Common myeloid progenitor, CD34-positive (primary cell): Measurements from ENCODE around the gene UST.

Source experiments
- CTCF ChIA-PET: fragments of 350-600 bp; sonication (Branson Sonifier 250); formaldehyde crosslinking; loops from one replicate; lab custom pipeline; 2021; ENCODE audit warnings: antibody characterized with exemption; lab: Charles Lee
- POLR2A ChIA-PET: fragments of 350-600 bp; sonication (Branson Sonifier 250); formaldehyde crosslinking; loops from one replicate; lab custom pipeline; 2021; ENCODE audit warnings: antibody characterized with exemption; lab: Charles Lee
- DNase-seq, 3 donors: peaks; one replicate each; pipeline versions ENCODE4 v3.0.0 to v3.0.0-alpha.2; 2013
- H3K27ac ChIP-seq, 2 experiments: 1 replicate in 1 of 2; 2 replicates in 1 of 2; pipeline ENCODE4 v1.7.0; 2013; ENCODE audit warnings: inconsistent platforms in 2 of 2, low read length in 2 of 2, mild to moderate bottlenecking in 2 of 2, low read depth in 1 of 2, moderate library complexity in 1 of 2; ENCODE audit not compliant: severe bottlenecking in 2 of 2, insufficient read depth in 1 of 2, poor library complexity in 1 of 2
- H3K27me3 ChIP-seq, 5 experiments: replicated peaks in 2 of 5; 1 replicate in 3 of 5; 2 replicates in 2 of 5; pipeline versions ENCODE4 v1.6.1 to v1.7.0; 2013; ENCODE audit warnings: low read length in 4 of 5, mild to moderate bottlenecking in 2 of 5, moderate library complexity in 2 of 5, inconsistent platforms in 1 of 5; ENCODE audit not compliant: insufficient read depth in 5 of 5, control insufficient read depth in 4 of 5
- H3K36me3 ChIP-seq, 4 experiments: 1 replicate in 2 of 4; 2 replicates in 2 of 4; pipeline versions ENCODE4 v1.6.1 to v1.7.0; 2013; ENCODE audit warnings: low read length in 3 of 4, control low read depth in 1 of 4, mild to moderate bottlenecking in 1 of 4; ENCODE audit not compliant: control insufficient read depth in 4 of 4, insufficient read depth in 4 of 4
- H3K4me1 ChIP-seq, 4 experiments: 1 replicate in 3 of 4; 2 replicates in 1 of 4; pipeline versions ENCODE4 v1.6.1 to v1.7.1; 2013; ENCODE audit warnings: low read length in 3 of 4, mild to moderate bottlenecking in 3 of 4, control low read depth in 1 of 4, inconsistent platforms in 1 of 4, moderate library complexity in 1 of 4; ENCODE audit not compliant: control insufficient read depth in 4 of 4, insufficient read depth in 4 of 4; ENCODE audit errors: control extremely low read depth in 1 of 4
- H3K4me3 ChIP-seq, 7 experiments: 1 replicate in 4 of 7; 2 replicates in 3 of 7; pipeline versions ENCODE4 v1.5.1 to v1.7.0; 2013; ENCODE audit warnings: mild to moderate bottlenecking in 7 of 7, low read length in 6 of 7, moderate library complexity in 6 of 7, inconsistent platforms in 2 of 7, low read depth in 2 of 7, control low read depth in 1 of 7; ENCODE audit not compliant: insufficient read depth in 4 of 7, control insufficient read depth in 1 of 7; ENCODE audit errors: extremely low read depth in 1 of 7
- H3K9me3 ChIP-seq, 5 experiments: 1 replicate in 4 of 5; 2 replicates in 1 of 5; pipeline versions ENCODE4 v1.6.1 to v1.7.1; 2013; ENCODE audit warnings: low read length in 4 of 5, mild to moderate bottlenecking in 2 of 5, inconsistent platforms in 1 of 5, low read depth in 1 of 5, moderate library complexity in 1 of 5; ENCODE audit not compliant: control insufficient read depth in 4 of 5, insufficient read depth in 2 of 5; ENCODE audit errors: control extremely low read depth in 1 of 5
- WGBS: methylation state at CpG from one replicate; pipeline ENCODE4 v1.1.5; 2013; ENCODE audit not compliant: insufficient coverage; 5-methylcytosine and 5-hydroxymethylcytosine counted together

UST gene

DNA sequence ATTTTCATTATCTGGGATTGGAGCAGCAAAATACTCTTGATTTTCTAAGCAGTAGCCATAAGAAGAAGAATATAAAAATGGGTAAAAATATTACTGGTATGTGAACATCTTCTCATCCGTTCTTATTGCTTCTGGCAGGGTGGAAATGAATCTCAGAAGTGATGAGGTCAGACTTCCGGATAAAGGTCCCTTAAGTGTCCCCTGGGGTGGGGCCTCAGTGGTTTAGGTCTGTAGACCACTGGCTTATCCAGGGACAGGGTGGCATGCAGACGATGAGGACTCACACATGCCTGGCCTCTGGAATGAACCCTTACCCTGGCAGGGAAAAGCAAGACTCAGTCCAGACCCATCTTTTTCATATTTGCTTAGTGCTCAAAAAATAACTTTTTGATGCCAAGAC lies 143.3 kb downstream of the UST start:
- DNase-seq = no peak
- ChIA-PET POLR2A (interaction anchor here (0.7 kb wide), 1 partner anchor 578 kb away, joined by 4 read pairs; no protein-coding TSS in a partner anchor), CTCF (no interaction called here)
- no peaks in the 10 kb centered on the region for H3K27me3 ChIP-seq
- no peak overlapping the region for H3K27ac ChIP-seq
- WGBS = 100% methylated on average over 2 of the region's 3 CpGs
- H3K4me3 ChIP-seq = no peak overlapping the region
- no peaks in the 10 kb centered on the region for H3K36me3 ChIP-seq
- no peaks in the 10 kb centered on the region for H3K9me3 ChIP-seq
- H3K4me1 ChIP-seq = peaks cover 2 to 15% (median 5%) of the 10 kb centered on the region in 4 experiments

DNA sequence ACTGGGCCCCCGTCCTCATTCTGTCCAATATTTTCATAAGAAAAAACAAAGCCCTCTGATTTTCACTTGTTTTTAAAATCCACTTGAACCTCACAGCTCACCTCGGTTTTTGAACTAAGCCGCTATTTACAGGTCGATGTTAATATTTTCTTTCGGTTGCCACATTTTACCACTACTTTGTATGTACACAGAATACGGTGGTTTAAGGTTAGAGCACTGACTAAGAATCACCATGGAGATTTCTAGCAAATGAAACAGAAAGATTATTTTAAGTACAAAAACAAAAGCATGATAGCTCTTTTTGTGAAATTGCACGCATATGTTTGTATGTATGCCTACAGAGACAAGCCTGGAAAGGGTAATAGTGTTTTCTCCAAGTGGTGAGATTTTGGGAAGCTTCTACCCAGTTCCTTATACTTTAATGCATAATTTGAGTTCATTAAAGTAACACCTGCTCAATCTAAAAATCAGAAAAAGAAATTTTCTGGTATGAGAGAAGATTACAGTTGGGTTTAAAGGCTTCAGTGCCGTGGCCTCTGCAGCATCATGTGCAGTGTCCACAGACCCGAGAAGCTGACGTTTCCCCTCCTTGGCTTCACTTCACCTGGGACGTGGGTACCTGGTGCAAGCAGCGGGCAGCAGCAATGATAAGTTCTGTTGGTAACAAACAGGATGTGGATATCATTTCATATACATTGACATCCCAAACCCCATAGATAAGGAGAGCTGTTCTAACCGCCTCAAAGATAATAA lies 144.0 kb downstream of the UST start:
- CTCF ChIA-PET = no interaction called here
- H3K27ac ChIP-seq = no peak overlapping the region
- no peaks in the 10 kb centered on the region for H3K9me3 ChIP-seq
- peaks cover 1 to 8% (median 2%) of the 10 kb centered on the region in 4 experiments for H3K4me1 ChIP-seq
- H3K4me3 ChIP-seq = no peak overlapping the region
- POLR2A ChIA-PET = no interaction called here
- H3K27me3 ChIP-seq = no peaks in the 10 kb centered on the region
- DNase-seq = no peak
- no peaks in the 10 kb centered on the region for H3K36me3 ChIP-seq
- WGBS = 96% methylated on average over 4 of the region's 13 CpGs

DNA sequence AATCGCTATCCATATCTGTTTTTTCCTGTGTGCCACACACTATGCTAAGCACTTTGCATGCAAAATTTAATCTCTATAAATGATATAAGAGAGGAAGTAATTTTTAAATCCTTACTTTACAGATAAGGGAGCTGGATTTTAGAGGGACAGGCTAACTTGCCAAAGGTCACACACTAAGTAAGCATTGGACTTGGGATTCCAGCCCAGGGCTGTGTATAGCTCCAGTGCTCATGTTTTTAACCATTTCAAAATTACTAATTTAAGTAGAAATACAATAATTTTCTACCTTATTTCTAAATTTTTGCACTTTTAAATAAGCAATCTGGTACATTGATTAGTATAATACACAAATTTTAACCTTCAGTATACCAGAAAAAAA lies 144.6 kb downstream of the UST start:
- H3K9me3 ChIP-seq = no peaks in the 10 kb centered on the region
- no peak overlapping the region for H3K4me3 ChIP-seq
- no peak overlapping the region for H3K27ac ChIP-seq
- ChIA-PET CTCF (no interaction called here), POLR2A (no interaction called here)
- no CpG with 5 or more reads among the region's 1 CpG for WGBS
- H3K27me3 ChIP-seq = no peaks in the 10 kb centered on the region
- H3K36me3 ChIP-seq = no peaks in the 10 kb centered on the region
- peaks cover 0 to 3% (median under 1%) of the 10 kb centered on the region in 4 experiments for H3K4me1 ChIP-seq
- no peak for DNase-seq

DNA sequence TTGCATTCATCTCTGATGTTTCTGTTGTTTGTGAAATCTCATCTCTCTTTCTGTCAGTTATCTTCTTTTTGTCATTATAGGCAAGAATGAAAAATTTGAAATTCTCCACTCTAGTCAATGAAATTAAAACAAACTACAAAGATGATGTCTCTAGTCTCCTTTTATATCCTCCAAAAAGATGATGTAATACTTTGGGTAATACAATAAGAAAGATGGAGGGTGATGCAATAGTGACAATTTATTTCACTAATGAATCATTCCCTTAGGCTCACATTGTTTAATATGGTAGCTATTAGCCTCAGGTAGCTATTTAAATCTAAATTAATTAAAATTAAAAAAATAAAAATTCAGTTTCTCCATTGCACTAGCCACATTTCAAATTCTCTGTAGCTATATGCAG lies 145.4 kb downstream of the UST start:
- CTCF ChIA-PET = no interaction called here

DNA sequence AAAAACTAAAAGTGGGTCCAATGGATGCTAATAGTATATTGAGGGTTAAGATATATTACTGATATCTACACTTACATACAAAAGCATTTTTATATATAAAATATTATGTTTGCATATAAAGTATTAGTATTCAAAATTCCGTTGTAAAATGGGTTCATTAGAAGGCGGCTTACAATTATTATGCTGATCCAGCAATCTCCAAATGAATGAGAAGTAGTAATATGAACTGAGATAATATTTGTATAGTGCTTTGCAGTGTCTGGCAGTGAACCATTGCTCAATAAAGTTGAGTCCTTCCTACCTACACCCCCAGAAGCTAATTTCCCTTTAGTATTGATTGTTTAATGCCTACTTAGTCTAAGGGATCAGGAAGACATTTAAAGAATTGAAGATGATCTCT lies 146.2 kb downstream of the UST start:
- Histone ChIP-seq H3K9me3 (no peaks in the 10 kb centered on the region), H3K4me3 (no peak overlapping the region), H3K27me3 (no peaks in the 10 kb centered on the region), H3K36me3 (no peaks in the 10 kb centered on the region), H3K4me1 (no peaks in the 10 kb centered on the region), H3K27ac (no peak overlapping the region)
- POLR2A ChIA-PET = no interaction called here
- CTCF ChIA-PET = interaction anchor here (1.0 kb wide), 1 partner anchor 315 kb away, joined by 3 read pairs; no protein-coding TSS in a partner anchor
- DNase-seq = no peak
- WGBS = no CpG with 5 or more reads among the region's 2 CpGs

More for the DNA sequence above, 145.4 kb downstream of the UST start:
- Histone ChIP-seq H3K4me1 (peaks cover 0 to 1% (median 0%) of the 10 kb centered on the region in 4 experiments), H3K9me3 (no peaks in the 10 kb centered on the region), H3K4me3 (no peak overlapping the region), H3K27me3 (no peaks in the 10 kb centered on the region), H3K36me3 (no peaks in the 10 kb centered on the region), H3K27ac (no peak overlapping the region)
- DNase-seq = no peak
- POLR2A ChIA-PET = no interaction called here

DNA sequence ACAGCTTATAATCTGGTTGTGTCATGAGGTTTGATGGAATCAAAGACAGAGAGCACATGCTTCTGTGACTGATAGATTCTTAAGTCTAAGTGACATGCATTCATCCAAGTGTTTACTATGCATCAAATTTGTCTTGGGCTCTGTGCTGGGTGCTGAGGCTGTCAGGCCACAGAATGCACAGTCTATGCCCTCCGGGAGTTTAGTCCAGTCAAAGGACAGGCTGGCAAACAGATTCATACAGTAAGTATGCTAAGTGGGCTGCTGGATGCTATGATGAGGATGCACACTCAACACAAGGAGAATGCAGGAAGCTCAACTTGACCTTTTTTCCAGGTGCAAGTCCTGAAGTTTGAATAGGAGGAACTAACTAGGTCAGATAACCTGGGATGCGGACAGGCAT lies 146.7 kb downstream of the UST start:
- WGBS = 96% methylated on average over 2 of the region's 2 CpGs
- Histone ChIP-seq H3K9me3 (no peaks in the 10 kb centered on the region), H3K36me3 (no peaks in the 10 kb centered on the region), H3K27me3 (no peaks in the 10 kb centered on the region), H3K4me1 (no peaks in the 10 kb centered on the region), H3K4me3 (no peak overlapping the region), H3K27ac (no peak overlapping the region)
- POLR2A ChIA-PET = no interaction called here
- CTCF ChIA-PET = interaction anchor here (1.0 kb wide), 1 partner anchor 315 kb away, joined by 3 read pairs; no protein-coding TSS in a partner anchor
- DNase-seq = no peak

DNA sequence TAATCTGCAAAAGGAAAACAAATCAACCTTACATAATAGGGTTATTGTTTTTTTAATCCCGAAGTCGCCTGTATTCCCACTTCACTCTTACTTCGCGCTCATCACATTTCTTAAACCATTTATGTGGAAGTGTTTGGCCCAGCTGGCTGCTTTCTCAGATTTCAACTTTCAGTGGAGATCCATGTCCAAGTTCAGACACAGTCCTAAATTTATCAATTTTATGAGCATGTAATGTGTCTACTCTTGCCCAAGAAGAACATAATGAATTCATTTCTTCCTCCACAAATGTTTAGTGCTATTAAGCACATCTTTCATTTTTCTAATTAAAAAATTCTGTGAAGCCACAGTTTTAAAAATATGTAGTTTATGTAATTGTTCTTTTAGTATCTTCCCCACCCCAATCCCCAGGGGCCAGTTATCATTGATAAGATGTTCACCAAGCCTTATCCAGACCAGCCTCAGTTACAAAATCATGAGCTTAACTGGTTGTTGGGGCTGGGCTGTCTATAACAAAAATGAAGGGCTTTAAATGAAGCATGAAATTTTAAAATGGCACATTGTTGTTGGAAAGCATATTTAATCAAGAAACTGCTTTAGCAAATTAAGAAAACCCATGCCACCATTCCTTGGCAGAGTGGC lies 151.7 kb downstream of the UST start:
- POLR2A ChIA-PET = no interaction called here

More for the DNA sequence above, 151.7 kb downstream of the UST start:
- H3K27ac ChIP-seq = no peak overlapping the region
- DNase-seq = no peak
- 100% methylated on average over 2 of the region's 4 CpGs for WGBS
- no peaks in the 10 kb centered on the region for H3K36me3 ChIP-seq
- no peaks in the 10 kb centered on the region for H3K27me3 ChIP-seq
- H3K4me3 ChIP-seq = no peak overlapping the region
- no peaks in the 10 kb centered on the region for H3K4me1 ChIP-seq
- H3K9me3 ChIP-seq = no peaks in the 10 kb centered on the region
- CTCF ChIA-PET = interaction anchor here (1.0 to 1.1 kb wide), 2 partner anchors 17 to 51 kb away, joined by 3 to 4 read pairs; no protein-coding TSS in a partner anchor
